NCI-H1417 (cell line): ENCODE measurements around the gene SIDT2.
"Not testable (repeated sequence)": the region's sequence is repeated elsewhere in the genome, so short reads cannot be mapped to it uniquely, and the experiment has no call there.

Source experiments
- DNase-seq, 3 experiments: peaks; one replicate each; lab custom pipeline; 2025; lab: John Stamatoyannopoulos, UW

SIDT2 gene

GRCh38 chr11:117204283-117205080 is 25.9 kb downstream of the SIDT2 start:
- no peak for DNase-seq

- no peak for DNase-seq
These were observed 26.8 kb downstream of the SIDT2 start for GRCh38 chr11:117205211-117205818.

- not testable (repeated sequence) for DNase-seq
These were observed 27.6 kb downstream of the SIDT2 start for GRCh38 chr11:117206111-117206510.

GRCh38 chr11:117206859-117207258 is 28.3 kb downstream of the SIDT2 start:
- not testable (repeated sequence) for DNase-seq

- DNase-seq, result not testable (repeated sequence)
These were observed 28.9 kb downstream of the SIDT2 start for GRCh38 chr11:117207481-117207880.

- DNase-seq, result not testable (repeated sequence)
These were observed 30.2 kb downstream of the SIDT2 start for GRCh38 chr11:117208710-117209109.

- not testable (repeated sequence) for DNase-seq
These were observed 31.0 kb downstream of the SIDT2 start for GRCh38 chr11:117209351-117210125.

GRCh38 chr11:117210620-117211019 is 32.1 kb downstream of the SIDT2 start:
- DNase-seq, result no peak

- no peak for DNase-seq
These were observed 34.3 kb downstream of the SIDT2 start for GRCh38 chr11:117212697-117213355.

GRCh38 chr11:117214404-117215110 is 36.0 kb downstream of the SIDT2 start:
- no peak for DNase-seq

GRCh38 chr11:117217141-117218084 is 38.9 kb downstream of the SIDT2 start:
- DNase-seq, result no peak

GRCh38 chr11:117218133-117218915 is 39.8 kb downstream of the SIDT2 start:
- no peak for DNase-seq

- no peak for DNase-seq
These were observed 40.5 kb downstream of the SIDT2 start for GRCh38 chr11:117219001-117219400.

GRCh38 chr11:117219455-117219854 is 40.9 kb downstream of the SIDT2 start:
- no peak for DNase-seq

- no peak for DNase-seq
These were observed 41.5 kb downstream of the SIDT2 start for GRCh38 chr11:117219995-117220394.

- DNase-seq, result no peak
These were observed 42.0 kb downstream of the SIDT2 start for GRCh38 chr11:117220568-117220967.

- DNase-seq, result peak in 1 of 3 experiments; percentile 79
These were observed 42.6 kb downstream of the SIDT2 start for GRCh38 chr11:117220999-117221774.

- DNase-seq, result peak in 2 of 3 experiments; percentile 24 to 81
These were observed 43.4 kb downstream of the SIDT2 start for GRCh38 chr11:117221775-117222517.
